HL-60 (cell line): ENCODE data around the gene ZNF705A.
"Not testable (repeated sequence)": the region's sequence is repeated elsewhere in the genome, so short reads cannot be mapped to it uniquely, and the experiment has no call there.

Experiments used
- DNase-seq, 2 experiments: peaks; one replicate each; pipeline ENCODE4 v3.0.0-alpha.2; 2010 to 2020; ENCODE audit warnings: low read depth in 1 of 2, low spot score in 1 of 2
- H3K27ac ChIP-seq: fragments of 250-450 bp; sonication (Bioruptor Pico); replicated peaks from 2 replicates; pipeline ENCODE4 v1.5.1; 2020; ENCODE audit warnings: mild to moderate bottlenecking, moderate library complexity
- H3K27me3 ChIP-seq: fragments of 250-450 bp; sonication (Bioruptor Pico); 2 replicates; pipeline ENCODE4 v1.5.1; 2021; ENCODE audit warnings: mild to moderate bottlenecking, moderate library complexity; ENCODE audit not compliant: insufficient read depth, poor library complexity, severe bottlenecking
- H3K4me3 ChIP-seq: replicated peaks from 2 replicates; pipeline ENCODE4 v1.5.1; 2011; ENCODE audit warnings: mild to moderate bottlenecking, control low read depth, low read length; ENCODE audit not compliant: insufficient read depth
- CTCF ChIP-seq: IDR thresholded peaks from one replicate; pipeline ENCODE4 v1.5.1; 2011; ENCODE audit warnings: low read length, control low read depth, inconsistent platforms; ENCODE audit not compliant: insufficient read depth
- GABPA ChIP-seq: IDR thresholded peaks from 2 replicates; pipeline ENCODE4 v1.6.1; 2012; ENCODE audit warnings: low read depth
- POLR2AphosphoS5 ChIP-seq: IDR thresholded peaks from 2 replicates; pipeline ENCODE4 v1.6.1; 2012; ENCODE audit warnings: low read depth
- REST ChIP-seq: IDR thresholded peaks from 2 replicates; pipeline ENCODE4 v1.6.1; 2012; ENCODE audit warnings: low read depth; ENCODE audit not compliant: insufficient replicate concordance
- SPI1 ChIP-seq: IDR thresholded peaks from 2 replicates; pipeline ENCODE4 v1.6.1; 2012; ENCODE audit warnings: low read depth, mild to moderate bottlenecking, borderline replicate concordance

ZNF705A gene

DNA sequence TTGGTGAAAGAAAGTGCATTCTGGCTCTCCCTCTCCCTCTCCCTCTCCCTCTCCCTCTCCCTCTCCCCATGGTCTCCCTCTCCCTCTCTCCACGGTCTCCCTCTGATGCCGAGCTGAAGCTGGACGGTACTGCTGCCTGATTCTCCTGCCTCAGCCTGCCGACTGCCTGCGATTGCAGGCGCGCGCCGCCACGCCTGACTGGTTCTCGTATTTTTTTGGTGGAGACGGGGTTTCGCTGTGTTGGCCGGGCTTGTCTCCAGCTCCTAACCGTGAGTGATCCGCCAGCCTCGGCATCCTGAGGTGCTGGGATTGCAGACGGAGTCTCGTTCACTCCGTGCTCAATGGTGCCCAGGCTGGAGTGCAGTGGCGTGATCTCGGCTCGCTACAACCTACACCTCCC lies 26.5 kb downstream of the ZNF705A start:
- H3K27me3 ChIP-seq, H3K4me3 ChIP-seq, DNase-seq, H3K27ac ChIP-seq: not testable (repeated sequence)

GRCh38 chr12:8184206-8184605 lies 27.4 kb downstream of the ZNF705A start:
- H3K27ac ChIP-seq, H3K4me3 ChIP-seq: not testable (repeated sequence)

GRCh38 chr12:8188088-8188487 lies 31.3 kb downstream of the ZNF705A start:
- DNase-seq, H3K27ac ChIP-seq, H3K4me3 ChIP-seq, H3K27me3 ChIP-seq: not testable (repeated sequence)

More at GRCh38 chr12:8184206-8184605, 27.4 kb downstream of the ZNF705A start:
- not testable (repeated sequence) for H3K27me3 ChIP-seq, DNase-seq

- H3K4me3 ChIP-seq, DNase-seq, H3K27ac ChIP-seq, H3K27me3 ChIP-seq: not testable (repeated sequence)
These were observed 41.0 kb downstream of the ZNF705A start for GRCh38 chr12:8197685-8198308.

GRCh38 chr12:8218711-8219382 lies 62.0 kb downstream of the ZNF705A start:
- not testable (repeated sequence) for H3K4me3 ChIP-seq, H3K27ac ChIP-seq, H3K27me3 ChIP-seq, DNase-seq

- not testable (repeated sequence) for H3K27ac ChIP-seq, H3K27me3 ChIP-seq, H3K4me3 ChIP-seq, DNase-seq
These were observed 64.6 kb downstream of the ZNF705A start for GRCh38 chr12:8221375-8221774.

DNA sequence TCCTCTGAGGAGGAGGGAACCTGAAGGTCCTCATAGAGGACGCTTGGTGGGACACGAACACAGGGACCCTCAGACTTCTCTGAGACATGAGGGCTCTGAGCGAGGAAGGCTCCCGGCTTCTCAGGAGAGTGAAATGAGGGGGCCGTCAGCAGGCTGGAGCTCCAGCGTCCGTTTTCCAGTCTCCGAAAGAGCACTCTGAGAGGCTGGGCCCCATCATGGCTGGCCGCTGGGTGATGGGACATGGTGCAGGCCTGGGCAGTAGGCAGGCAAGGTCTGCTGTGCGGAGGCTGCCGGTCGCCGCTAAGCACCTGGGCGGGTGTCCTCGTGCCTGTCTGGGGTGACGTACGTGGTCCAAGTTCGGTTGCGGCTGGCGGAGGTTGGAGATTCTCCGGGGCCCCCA lies 65.0 kb downstream of the ZNF705A start:
- H3K27me3 ChIP-seq, H3K27ac ChIP-seq, DNase-seq, H3K4me3 ChIP-seq: not testable (repeated sequence)

DNA sequence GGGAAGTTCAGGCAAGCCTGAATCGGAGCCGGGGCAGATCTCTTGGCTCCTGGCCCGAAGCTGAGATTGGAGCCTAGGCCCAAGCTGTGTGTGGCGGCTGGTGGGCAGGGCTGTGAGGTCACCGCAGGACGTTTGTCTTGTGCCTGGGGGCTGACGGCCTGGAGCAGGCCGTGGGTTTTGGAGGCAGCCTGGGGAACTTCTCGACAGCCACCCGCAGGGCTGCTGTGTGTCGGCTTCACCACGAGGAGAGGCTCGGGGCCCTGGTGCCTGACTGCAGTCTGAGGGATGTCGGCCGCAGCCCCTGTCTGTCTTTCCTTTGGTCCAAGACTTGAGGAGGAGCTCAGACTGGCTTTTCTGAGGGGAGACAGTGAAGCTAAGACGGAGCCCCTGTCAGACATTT lies 65.5 kb downstream of the ZNF705A start:
- H3K27me3 ChIP-seq, H3K27ac ChIP-seq, H3K4me3 ChIP-seq, DNase-seq: not testable (repeated sequence)

DNA sequence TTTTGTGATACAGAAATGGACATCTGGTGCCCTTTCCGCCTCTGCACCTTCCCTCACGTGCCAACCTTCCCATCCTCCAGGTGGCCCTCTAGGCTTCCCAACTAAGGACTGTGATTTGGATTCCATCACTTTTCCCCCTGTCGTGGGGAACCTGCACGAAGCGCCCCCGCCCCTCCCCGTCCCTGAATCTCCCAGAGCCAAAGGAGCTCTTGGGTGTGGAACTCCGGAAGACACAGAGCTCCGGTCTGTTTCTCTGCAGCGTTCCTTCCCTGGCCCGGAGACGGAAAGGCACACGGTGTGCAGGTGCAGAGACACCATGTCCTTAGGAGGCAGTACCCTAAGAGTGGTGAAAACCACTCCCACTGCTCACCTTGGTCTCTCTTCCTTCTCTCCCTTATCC lies 66.8 kb downstream of the ZNF705A start:
- DNase-seq, H3K27ac ChIP-seq, H3K27me3 ChIP-seq, H3K4me3 ChIP-seq: not testable (repeated sequence)

GRCh38 chr12:8224782-8225181 lies 68.0 kb downstream of the ZNF705A start:
- DNase-seq, H3K4me3 ChIP-seq, H3K27ac ChIP-seq, H3K27me3 ChIP-seq: not testable (repeated sequence)

- H3K27ac ChIP-seq: no peak overlapping the region
- DNase-seq: no peak
- H3K27me3 ChIP-seq: no peaks in the 10 kb centered on the region
- no peak for TF ChIP-seq CTCF
- TF ChIP-seq GABPA: no peak
- no peak for TF ChIP-seq SPI1
- TF ChIP-seq POLR2AphosphoS5: no peak
- TF ChIP-seq REST: no peak
- H3K4me3 ChIP-seq: no peak overlapping the region
These were observed 69.5 kb downstream of the ZNF705A start for GRCh38 chr12:8226355-8226754.
